Measurements from ENCODE around the gene NISCH. TPM values are rescaled to one million over a fixed set of nuclear protein-coding genes. Genes with fewer than 3 reads are reported as not detected.
A peak's percentile ranks its signal among the peaks of the same experiment; 100 is the strongest.

NISCH gene
- polyA plus RNA-seq, 1 donor (not counting 4 experiments of a cell fraction or from before 2014, with no cell fraction given) = 48.1 TPM

GRCh38 chr3:52535411-52536111 is 80.2 kb downstream of the NISCH start:
- Histone ChIP-seq H3K4me2 (ENCODE audit: control insufficient read depth, extremely low read depth, insufficient read depth, low read depth, low read length) (peak overlapping the region; percentile 77), H3K9me3 (ENCODE audit: control insufficient read depth, low read depth, low read length) (no peaks in the 10 kb centered on the region), H3K27ac (ENCODE audit: control insufficient read depth, insufficient read depth, low read length) (no peak overlapping the region), H3K9me1 (ENCODE audit: control insufficient read depth, extremely low read depth, insufficient read depth, low read length) (peaks cover 11% of the 10 kb centered on the region), H3K36me3 (ENCODE audit: control insufficient read depth in 2 of 2, extremely low read depth in 1 of 2, insufficient read depth in 2 of 2, low read length in 2 of 2) (peaks cover 3 to 11% of the 10 kb centered on the region in 2 experiments), H2AFZ (ENCODE audit: control insufficient read depth, low read length) (no peak overlapping the region), H4K20me1 (ENCODE audit: control insufficient read depth, extremely low read depth, insufficient read depth, low read length) (peaks cover 4% of the 10 kb centered on the region), H3K4me3 (ENCODE audit: control insufficient read depth in 2 of 3, extremely low read depth in 1 of 3, insufficient read depth in 2 of 3, low read depth in 1 of 3, low read length in 3 of 3) (peak overlapping the region in 1 of 3 experiments; percentile 58), H3K9ac (ENCODE audit: control insufficient read depth, extremely low read depth, insufficient read depth, low read length) (no peak overlapping the region), H3K4me1 (ENCODE audit: control insufficient read depth, extremely low read depth, insufficient read depth, low read length) (peaks cover 49% of the 10 kb centered on the region), H3K79me2 (ENCODE audit: control insufficient read depth, insufficient read depth, low read length) (peaks cover 40% of the 10 kb centered on the region), H3K27me3 (ENCODE audit: control insufficient read depth, extremely low read depth, insufficient read depth, low read length) (no peaks in the 10 kb centered on the region)
- dilution Hi-C loops (cut with MboI; ENCODE audit: extremely low pct_ligation_motif_present, low sequenced_read_pairs) = no loop called here
- FAIRE-seq (no peak), DNase-seq (ENCODE audit: low read depth, low spot score) (no peak)
- TF ChIP-seq CTCF (optimal IDR thresholded peaks at IDR 0.05 in 1 of 3, IDR thresholded peaks at IDR 0.05 in 1 of 3, conservative IDR thresholded peaks at IDR 0.05 in 1 of 3; ENCODE audit: extremely low read depth in 1 of 3, insufficient read depth in 2 of 3, low read length in 3 of 3) (no peak), EZH2 (IDR thresholded peaks at IDR 0.05; ENCODE audit: low read length) (no peak)

GRCh38 chr3:52536112-52536368 is 80.6 kb downstream of the NISCH start:
- no peak for DNase-seq (ENCODE audit: low read depth, low spot score)
- Histone ChIP-seq H3K9me1 (ENCODE audit: control insufficient read depth, extremely low read depth, insufficient read depth, low read length) (peaks cover 11% of the 10 kb centered on the region), H2AFZ (ENCODE audit: control insufficient read depth, low read length) (no peak overlapping the region), H3K9me3 (ENCODE audit: control insufficient read depth, low read depth, low read length) (no peaks in the 10 kb centered on the region), H3K4me1 (ENCODE audit: control insufficient read depth, extremely low read depth, insufficient read depth, low read length) (peaks cover 49% of the 10 kb centered on the region), H3K27ac (ENCODE audit: control insufficient read depth, insufficient read depth, low read length) (no peak overlapping the region), H4K20me1 (ENCODE audit: control insufficient read depth, extremely low read depth, insufficient read depth, low read length) (peaks cover 4% of the 10 kb centered on the region), H3K79me2 (ENCODE audit: control insufficient read depth, insufficient read depth, low read length) (peaks cover 42% of the 10 kb centered on the region), H3K4me3 (ENCODE audit: control insufficient read depth in 2 of 3, extremely low read depth in 1 of 3, insufficient read depth in 2 of 3, low read depth in 1 of 3, low read length in 3 of 3) (peak overlapping the region in 1 of 3 experiments; percentile 58), H3K9ac (ENCODE audit: control insufficient read depth, extremely low read depth, insufficient read depth, low read length) (no peak overlapping the region), H3K27me3 (ENCODE audit: control insufficient read depth, extremely low read depth, insufficient read depth, low read length) (no peaks in the 10 kb centered on the region), H3K36me3 (ENCODE audit: control insufficient read depth in 2 of 2, extremely low read depth in 1 of 2, insufficient read depth in 2 of 2, low read length in 2 of 2) (peaks cover 4 to 11% of the 10 kb centered on the region in 2 experiments), H3K4me2 (ENCODE audit: control insufficient read depth, extremely low read depth, insufficient read depth, low read depth, low read length) (peak overlapping the region; percentile 77)
- dilution Hi-C loops (cut with MboI; ENCODE audit: extremely low pct_ligation_motif_present, low sequenced_read_pairs) = no loop called here
- no peak for TF ChIP-seq EZH2 (IDR thresholded peaks at IDR 0.05; ENCODE audit: low read length)
- no peak for TF ChIP-seq CTCF (optimal IDR thresholded peaks at IDR 0.05 in 1 of 3, IDR thresholded peaks at IDR 0.05 in 1 of 3, conservative IDR thresholded peaks at IDR 0.05 in 1 of 3; ENCODE audit: extremely low read depth in 1 of 3, insufficient read depth in 2 of 3, low read length in 3 of 3)
- peak; percentile 57 for FAIRE-seq
